GM19099 (cell line): ENCODE results near the gene HIVEP3.

Experiments
- POLR2A ChIP-seq: IDR thresholded peaks from 3 replicates; pipeline ENCODE4 v1.6.1; 2011; ENCODE audit warnings: low read depth; ENCODE audit not compliant: insufficient read length; ENCODE audit errors: extremely low read depth

HIVEP3 gene

GRCh38 chr1:41535276-41535675 lies 383.4 kb downstream of the HIVEP3 start:
- TF ChIP-seq POLR2A: no peak

DNA sequence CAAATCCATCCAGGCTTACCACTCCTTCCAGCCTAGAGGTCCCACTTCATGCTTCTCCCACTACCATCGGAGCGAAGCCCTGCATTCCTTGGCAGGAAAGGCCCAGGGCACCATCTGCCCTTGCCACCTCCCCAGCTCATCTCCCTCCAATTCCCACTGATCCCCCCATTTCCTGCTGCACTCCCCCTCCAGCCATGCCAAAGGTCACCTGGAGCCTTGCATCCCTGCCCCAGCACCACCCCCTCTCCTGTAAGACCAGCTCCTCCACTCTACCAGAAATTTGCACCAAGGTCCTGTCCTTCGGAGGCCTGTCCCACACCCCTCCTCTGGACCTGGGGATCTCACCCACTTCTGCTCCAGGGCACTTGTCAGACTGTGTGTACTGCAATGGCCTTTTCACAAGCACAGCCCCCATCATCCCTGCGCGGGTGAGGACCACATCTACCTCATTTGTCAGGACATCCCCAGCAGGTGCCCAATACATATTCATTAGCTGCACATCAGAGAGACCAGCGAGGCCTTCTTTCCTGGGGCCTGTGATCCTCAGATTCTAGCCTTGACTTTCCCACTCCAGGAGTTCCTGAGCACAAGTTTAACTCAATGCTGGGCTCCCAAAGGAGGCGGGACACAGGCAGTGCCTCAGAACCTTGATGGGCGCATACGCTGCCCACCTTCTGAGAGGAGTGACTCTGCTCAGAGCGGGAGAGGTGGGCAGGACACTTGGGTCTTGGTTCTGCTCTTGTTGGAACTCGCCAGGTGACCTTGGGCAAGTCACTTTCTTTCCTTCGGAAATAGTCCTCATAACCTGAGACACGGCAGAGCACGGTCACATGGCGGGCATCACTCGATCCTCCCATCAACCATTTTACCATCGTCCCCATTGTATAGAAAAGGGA lies 384.3 kb downstream of the HIVEP3 start:
- TF ChIP-seq POLR2A: no peak

DNA sequence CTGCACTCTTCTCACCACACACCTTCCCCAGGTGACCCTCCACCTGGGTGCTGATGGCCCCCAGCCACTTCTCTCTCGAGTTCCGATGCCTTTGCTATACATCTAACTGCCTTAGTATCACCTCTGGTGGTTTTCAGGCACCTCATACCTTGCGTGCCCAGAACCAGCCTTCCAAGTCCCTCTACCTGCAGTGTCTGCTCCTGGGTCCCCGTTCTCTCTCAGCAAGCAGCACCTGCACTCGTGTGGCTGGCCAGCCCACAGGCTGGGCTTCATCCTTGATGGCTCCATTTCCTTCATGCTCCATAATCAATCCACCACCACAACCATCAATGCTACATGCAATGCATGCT lies 385.0 kb downstream of the HIVEP3 start:
- no peak for TF ChIP-seq POLR2A

DNA sequence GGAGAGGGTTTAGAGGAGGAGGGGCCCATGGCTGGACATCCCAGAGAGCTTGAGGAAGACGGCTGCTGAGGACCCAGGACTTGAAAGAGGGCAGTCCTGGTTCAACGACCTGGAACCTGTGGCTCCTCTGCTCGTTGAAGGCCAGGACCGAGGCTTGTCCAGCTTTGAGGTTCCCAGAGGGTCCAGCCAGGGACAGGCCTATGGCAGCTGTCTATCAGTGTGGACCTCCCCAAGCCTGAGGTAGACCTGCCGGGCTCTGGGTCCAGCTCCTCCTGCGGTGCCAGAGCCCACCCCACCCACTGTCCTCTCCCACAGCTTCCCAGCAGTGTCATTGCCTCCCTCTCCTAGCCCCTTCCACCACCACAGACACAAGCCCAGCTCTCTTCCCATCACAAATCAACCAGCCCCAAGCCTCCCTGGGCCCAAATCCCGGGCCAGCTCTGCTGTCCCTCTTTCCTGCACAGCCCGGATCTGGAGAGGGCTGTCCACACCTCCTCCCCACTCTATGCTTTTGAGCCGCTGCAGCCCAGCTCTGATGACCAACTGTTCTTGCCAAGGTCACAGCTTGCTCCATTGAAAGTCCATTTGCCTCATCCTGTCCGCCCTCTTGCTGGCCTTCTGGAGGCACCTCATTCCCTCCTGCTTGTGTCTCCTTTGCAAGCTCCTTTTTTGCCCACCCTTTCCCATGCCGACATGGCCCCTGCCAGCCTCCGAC lies 385.5 kb downstream of the HIVEP3 start:
- no peak for TF ChIP-seq POLR2A

DNA sequence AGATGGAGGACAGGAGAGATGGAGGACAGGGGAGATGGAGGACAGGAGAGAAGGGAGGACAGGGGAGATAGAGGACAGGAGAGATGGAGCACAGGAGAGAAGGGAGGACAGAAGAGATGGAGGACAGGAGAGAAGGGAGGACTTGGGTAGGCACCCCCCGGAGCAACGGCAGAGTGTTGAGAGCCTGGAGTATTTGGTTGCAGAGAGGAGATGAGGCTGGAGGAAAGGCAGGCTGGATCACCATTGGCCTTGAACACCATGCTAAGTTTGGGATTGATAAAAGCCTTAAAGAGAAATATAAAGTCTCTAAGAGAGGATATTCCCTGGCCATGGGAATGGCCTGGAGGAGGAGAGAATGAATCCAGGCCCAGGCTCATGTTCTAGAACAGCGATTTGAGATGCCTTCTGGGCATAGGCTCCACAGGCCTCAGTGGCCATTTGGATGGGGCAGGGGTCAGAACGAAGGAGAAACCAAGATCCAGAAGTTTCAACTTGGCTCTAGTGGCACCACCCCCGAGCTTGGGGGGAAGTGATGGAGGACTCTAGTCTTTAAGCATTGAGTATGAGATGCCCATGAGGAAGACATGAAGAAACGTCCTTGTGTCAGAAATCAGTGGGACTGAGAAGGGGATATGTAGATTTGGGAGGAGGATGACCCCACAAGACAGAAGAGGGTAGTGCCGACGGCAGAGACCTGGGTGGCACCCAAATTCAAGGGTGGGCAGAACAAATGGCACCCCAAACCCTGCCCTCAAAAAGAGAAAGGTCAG lies 386.3 kb downstream of the HIVEP3 start:
- TF ChIP-seq POLR2A: no peak

GRCh38 chr1:41530411-41530810 lies 388.3 kb downstream of the HIVEP3 start:
- no peak for TF ChIP-seq POLR2A

GRCh38 chr1:41529621-41530395 lies 388.9 kb downstream of the HIVEP3 start:
- no peak for TF ChIP-seq POLR2A

DNA sequence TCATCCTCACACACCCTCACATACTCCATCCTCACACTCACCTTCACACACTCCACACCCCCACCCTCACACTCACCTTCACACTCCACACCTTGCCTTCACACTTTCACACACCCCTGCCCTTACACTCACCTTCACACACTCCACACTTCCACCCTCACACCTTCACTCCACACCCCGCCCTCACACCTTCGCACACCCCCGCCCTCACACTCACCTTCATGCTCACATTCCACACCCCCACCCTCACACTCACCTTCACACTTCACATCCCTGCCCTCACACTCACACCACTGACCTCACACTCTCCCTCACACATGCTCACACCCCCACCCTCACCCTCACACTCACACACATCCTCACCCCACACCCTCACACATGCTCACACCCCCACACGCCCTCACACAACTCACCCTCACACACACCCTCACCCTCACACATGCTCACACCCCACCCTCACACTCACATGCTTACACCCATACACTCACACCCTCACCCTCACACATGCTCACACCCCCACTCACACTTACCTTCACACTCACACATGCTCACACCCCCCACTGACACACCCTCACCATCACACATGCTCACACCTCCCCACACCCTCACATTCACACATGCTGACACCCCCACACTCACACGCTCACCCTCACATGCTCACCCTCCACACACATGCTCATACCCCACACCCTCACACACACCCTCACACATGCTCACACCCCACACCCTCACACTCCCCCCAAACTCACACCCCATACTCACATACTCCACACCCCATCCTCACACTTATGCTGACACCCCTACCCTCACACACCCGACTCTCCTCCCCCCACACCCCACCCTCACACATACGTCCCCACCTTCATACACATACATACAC lies 389.8 kb downstream of the HIVEP3 start:
- TF ChIP-seq POLR2A: no peak

DNA sequence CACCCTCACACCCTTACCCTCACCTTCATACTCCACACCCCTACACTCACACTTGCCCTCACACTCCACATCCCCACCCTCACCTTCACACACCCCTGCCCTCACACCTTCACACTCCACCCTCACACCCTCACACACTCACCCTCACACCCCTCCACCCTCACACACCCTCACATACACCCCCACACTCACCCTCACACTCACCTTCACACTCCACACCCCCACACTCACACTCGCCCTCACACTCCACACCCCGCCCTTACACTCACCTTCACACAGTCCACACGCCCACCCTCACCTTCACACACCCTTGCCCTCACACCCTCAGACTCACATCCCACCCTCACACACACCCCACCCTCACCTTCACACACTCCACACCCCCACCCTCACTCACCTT lies 390.6 kb downstream of the HIVEP3 start:
- no peak for TF ChIP-seq POLR2A

DNA sequence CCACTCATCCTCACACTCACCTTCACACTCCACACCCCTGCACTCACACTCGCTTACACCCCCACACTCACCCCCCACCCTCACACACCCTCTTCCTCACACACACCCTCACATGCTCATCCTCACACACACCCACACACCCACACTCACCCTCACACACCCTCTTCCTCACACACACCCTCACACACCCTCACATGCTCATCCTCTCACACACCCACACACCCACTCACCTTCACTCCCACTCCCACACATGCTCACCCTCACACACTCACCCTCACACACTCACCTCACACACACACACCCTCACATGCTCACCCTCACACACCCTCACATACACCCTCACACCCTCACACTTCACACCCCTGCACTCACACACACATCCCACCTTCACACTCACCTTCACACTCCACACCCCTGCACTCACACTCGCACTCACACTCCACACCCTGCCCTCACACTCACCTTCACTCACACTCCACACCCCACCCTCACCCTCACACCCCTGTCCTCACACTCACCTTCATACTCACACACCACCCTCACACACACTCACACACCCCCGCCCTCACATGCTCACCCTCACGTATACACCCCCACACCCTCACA lies 391.7 kb downstream of the HIVEP3 start:
- TF ChIP-seq POLR2A: no peak

DNA sequence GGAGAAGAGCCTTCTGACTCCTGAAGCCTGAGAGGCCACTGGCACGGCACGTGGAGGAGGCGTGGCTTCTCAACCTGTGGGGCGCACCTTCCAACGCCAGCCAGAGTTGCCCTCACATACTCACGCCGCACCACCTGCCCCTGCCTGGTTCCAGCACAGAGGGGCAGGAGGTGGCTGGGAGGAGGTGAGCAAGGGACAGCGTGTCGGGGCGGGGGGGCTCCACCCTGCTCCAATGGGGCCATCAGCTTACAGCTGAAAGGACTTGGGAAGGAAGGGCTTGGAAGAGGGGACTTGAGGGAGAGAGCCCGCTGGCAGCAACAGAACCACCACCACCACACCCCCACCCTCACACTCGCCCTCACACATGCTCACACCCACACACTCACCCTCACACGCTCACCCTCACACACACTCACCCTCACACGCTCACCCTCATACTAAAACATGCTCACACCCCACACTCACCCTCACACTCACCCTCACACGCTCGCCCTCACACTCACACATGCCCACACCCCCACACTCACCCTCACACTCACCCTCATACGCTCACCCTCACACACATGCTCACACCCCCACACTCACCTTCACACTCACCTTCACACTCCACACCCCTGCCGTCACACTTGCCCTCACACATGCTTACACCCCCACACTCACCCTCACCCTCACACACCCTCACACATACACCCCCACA lies 392.7 kb downstream of the HIVEP3 start:
- no peak for TF ChIP-seq POLR2A

GRCh38 chr1:41524676-41525675 lies 393.7 kb downstream of the HIVEP3 start:
- TF ChIP-seq POLR2A: no peak
